22Rv1 (cell line): ENCODE data around the gene STIL.

Experiments used
- ZFX ChIP-seq: fragments of 450-650 bp; IDR thresholded peaks from 2 replicates; pipeline ENCODE4 v1.6.1; 2017; ENCODE audit warnings: antibody characterized with exemption, borderline replicate concordance
- TF ChIP-seq, protein P1 (sequence below): fragments of 450-650 bp; IDR thresholded peaks from 2 replicates; pipeline ENCODE4 v1.5.1; 2017; ENCODE audit warnings: mild to moderate bottlenecking

- TF ChIP-seq, protein P1, sequence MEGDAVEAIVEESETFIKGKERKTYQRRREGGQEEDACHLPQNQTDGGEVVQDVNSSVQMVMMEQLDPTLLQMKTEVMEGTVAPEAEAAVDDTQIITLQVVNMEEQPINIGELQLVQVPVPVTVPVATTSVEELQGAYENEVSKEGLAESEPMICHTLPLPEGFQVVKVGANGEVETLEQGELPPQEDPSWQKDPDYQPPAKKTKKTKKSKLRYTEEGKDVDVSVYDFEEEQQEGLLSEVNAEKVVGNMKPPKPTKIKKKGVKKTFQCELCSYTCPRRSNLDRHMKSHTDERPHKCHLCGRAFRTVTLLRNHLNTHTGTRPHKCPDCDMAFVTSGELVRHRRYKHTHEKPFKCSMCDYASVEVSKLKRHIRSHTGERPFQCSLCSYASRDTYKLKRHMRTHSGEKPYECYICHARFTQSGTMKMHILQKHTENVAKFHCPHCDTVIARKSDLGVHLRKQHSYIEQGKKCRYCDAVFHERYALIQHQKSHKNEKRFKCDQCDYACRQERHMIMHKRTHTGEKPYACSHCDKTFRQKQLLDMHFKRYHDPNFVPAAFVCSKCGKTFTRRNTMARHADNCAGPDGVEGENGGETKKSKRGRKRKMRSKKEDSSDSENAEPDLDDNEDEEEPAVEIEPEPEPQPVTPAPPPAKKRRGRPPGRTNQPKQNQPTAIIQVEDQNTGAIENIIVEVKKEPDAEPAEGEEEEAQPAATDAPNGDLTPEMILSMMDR: no peak
- no peak for TF ChIP-seq ZFX
Observed at GRCh38 chr1:47213230-47213963, 100.5 kb downstream of the STIL start.
